ENCODE data around the gene RBPMS2. TPM values are rescaled to one million over a fixed set of nuclear protein-coding genes. Genes with fewer than 3 reads are reported as not detected.

Gene RBPMS2
- polyA plus RNA-seq, 1 of the 3 experiments (the other 2 are of a cell fraction) = 6.5 TPM

- DNase-seq = no peak
- no peaks in the 10 kb centered on the region for H3K36me3 ChIP-seq (replicated peaks in 1 of 2; ENCODE audit: control insufficient read depth in 1 of 2, insufficient read depth in 2 of 2, low read length in 1 of 2)
- no peaks in the 10 kb centered on the region for H3K27me3 ChIP-seq (ENCODE audit: insufficient read depth)
- no peaks in the 10 kb centered on the region for H3F3A ChIP-seq (replicated peaks; ENCODE audit: insufficient read depth)
- H3K27ac ChIP-seq (ENCODE audit: low read depth in 2 of 2, low read length in 1 of 2) = no peak overlapping the region
- H3K4me2 ChIP-seq = no peak overlapping the region
- no peak overlapping the region for H3K4me3 ChIP-seq (ENCODE audit: low read depth in 2 of 2, low read length in 1 of 2)
- CTCF ChIA-PET = interaction anchor here (1.4 kb wide), 1 partner anchor 38 kb away, joined by 7 read pairs; no protein-coding TSS in a partner anchor
- no peaks in the 10 kb centered on the region for H4K20me1 ChIP-seq (ENCODE audit: insufficient read depth)
- no peak overlapping the region for H2AFZ ChIP-seq (ENCODE audit: low read depth)
- POLR2A ChIA-PET = no interaction called here
- 95% methylated on average over 3 of the region's 3 CpGs for WGBS (ENCODE audit: low lambda C conversion rate)
- no peaks in the 10 kb centered on the region for H3K79me2 ChIP-seq (ENCODE audit: insufficient read depth)
- TF ChIP-seq SIN3A (IDR thresholded peaks at IDR 0.05; ENCODE audit: borderline replicate concordance, low read depth, low read length) = no peak
- no peak for TF ChIP-seq GATA2 (CRISPR knock-in tag; IDR thresholded peaks at IDR 0.05)
- TF ChIP-seq RFX5 (IDR thresholded peaks at IDR 0.05; ENCODE audit: low read length) = no peak
- TF ChIP-seq, protein P1, sequence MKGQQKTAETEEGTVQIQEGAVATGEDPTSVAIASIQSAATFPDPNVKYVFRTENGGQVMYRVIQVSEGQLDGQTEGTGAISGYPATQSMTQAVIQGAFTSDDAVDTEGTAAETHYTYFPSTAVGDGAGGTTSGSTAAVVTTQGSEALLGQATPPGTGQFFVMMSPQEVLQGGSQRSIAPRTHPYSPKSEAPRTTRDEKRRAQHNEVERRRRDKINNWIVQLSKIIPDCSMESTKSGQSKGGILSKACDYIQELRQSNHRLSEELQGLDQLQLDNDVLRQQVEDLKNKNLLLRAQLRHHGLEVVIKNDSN (IDR thresholded peaks at IDR 0.05; ENCODE audit: borderline replicate concordance, low read depth) = no peak
- TF ChIP-seq NRF1 (IDR thresholded peaks at IDR 0.05; ENCODE audit: low read depth, low read length) = no peak
- TF ChIP-seq FOXM1 (IDR thresholded peaks at IDR 0.05; ENCODE audit: low read depth) = no peak
- TF ChIP-seq, protein P2, sequence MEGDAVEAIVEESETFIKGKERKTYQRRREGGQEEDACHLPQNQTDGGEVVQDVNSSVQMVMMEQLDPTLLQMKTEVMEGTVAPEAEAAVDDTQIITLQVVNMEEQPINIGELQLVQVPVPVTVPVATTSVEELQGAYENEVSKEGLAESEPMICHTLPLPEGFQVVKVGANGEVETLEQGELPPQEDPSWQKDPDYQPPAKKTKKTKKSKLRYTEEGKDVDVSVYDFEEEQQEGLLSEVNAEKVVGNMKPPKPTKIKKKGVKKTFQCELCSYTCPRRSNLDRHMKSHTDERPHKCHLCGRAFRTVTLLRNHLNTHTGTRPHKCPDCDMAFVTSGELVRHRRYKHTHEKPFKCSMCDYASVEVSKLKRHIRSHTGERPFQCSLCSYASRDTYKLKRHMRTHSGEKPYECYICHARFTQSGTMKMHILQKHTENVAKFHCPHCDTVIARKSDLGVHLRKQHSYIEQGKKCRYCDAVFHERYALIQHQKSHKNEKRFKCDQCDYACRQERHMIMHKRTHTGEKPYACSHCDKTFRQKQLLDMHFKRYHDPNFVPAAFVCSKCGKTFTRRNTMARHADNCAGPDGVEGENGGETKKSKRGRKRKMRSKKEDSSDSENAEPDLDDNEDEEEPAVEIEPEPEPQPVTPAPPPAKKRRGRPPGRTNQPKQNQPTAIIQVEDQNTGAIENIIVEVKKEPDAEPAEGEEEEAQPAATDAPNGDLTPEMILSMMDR (IDR thresholded peaks at IDR 0.05) = no peak
- no peak for TF ChIP-seq GABPA (IDR thresholded peaks at IDR 0.05; ENCODE audit: low read depth)
- TF ChIP-seq, protein P3, sequence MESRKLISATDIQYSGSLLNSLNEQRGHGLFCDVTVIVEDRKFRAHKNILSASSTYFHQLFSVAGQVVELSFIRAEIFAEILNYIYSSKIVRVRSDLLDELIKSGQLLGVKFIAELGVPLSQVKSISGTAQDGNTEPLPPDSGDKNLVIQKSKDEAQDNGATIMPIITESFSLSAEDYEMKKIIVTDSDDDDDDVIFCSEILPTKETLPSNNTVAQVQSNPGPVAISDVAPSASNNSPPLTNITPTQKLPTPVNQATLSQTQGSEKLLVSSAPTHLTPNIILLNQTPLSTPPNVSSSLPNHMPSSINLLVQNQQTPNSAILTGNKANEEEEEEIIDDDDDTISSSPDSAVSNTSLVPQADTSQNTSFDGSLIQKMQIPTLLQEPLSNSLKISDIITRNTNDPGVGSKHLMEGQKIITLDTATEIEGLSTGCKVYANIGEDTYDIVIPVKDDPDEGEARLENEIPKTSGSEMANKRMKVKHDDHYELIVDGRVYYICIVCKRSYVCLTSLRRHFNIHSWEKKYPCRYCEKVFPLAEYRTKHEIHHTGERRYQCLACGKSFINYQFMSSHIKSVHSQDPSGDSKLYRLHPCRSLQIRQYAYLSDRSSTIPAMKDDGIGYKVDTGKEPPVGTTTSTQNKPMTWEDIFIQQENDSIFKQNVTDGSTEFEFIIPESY (IDR thresholded peaks at IDR 0.05; ENCODE audit: borderline replicate concordance, low read depth) = no peak
- TF ChIP-seq, protein P4, sequence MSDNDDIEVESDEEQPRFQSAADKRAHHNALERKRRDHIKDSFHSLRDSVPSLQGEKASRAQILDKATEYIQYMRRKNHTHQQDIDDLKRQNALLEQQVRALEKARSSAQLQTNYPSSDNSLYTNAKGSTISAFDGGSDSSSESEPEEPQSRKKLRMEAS (IDR thresholded peaks at IDR 0.05; ENCODE audit: low read depth) = no peak
- TF ChIP-seq MXI1 (IDR thresholded peaks at IDR 0.05; ENCODE audit: low read depth, low read length) = no peak
- no peak for TF ChIP-seq RCOR1 (IDR thresholded peaks at IDR 0.05; ENCODE audit: low read length)
- no peak for TF ChIP-seq MEF2A (IDR thresholded peaks at IDR 0.05; ENCODE audit: borderline replicate concordance, low read depth)
- TF ChIP-seq POLR2AphosphoS5 (IDR thresholded peaks at IDR 0.05; ENCODE audit: low read depth, low read length) = no peak
- H3K4me1 ChIP-seq (ENCODE audit: control insufficient read depth in 1 of 2, insufficient read depth in 2 of 2, low read depth in 1 of 2, low read length in 1 of 2) = peaks cover 4 to 10% of the 10 kb centered on the region in 2 experiments; a peak in 1 of 4 replicates
- H3K9me2 ChIP-seq = no peaks in the 10 kb centered on the region
- H3K9ac ChIP-seq = no peak overlapping the region
- no peaks in the 10 kb centered on the region for H3K9me3 ChIP-seq
Observed at GRCh38 chr15:64772488-64772887, 2.9 kb downstream of the RBPMS2 start.
